ENCODE data around the gene GRIA1. TPM values are rescaled to one million over a fixed set of nuclear protein-coding genes. Genes with fewer than 3 reads are reported as not detected.

Gene GRIA1
- total RNA-seq, 2 donors from 2014 or later = 0.12 to 1.2 TPM

DNA sequence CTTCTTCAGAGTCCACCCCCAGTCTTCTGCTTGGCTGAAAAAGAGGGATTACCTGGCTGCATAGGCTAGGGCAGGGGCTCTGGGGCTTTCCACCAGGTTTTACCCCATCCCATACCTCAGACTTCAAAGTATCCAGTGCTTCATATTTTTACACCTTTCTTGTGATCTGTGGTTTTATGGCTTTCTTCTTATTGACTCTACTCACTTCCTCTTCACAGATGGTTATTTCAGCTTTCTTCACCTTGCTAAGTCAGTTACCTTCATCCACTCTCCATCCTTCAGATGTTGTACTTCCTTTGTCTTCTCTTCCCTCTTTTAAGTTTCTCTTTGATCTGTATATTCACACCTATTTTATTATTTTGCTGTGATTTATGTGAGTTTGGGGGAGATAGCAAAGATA is 104.3 kb downstream of the GRIA1 start:
- Histone ChIP-seq H3K27me3 (no peaks in the 10 kb centered on the region), H3K4me3 (no peak overlapping the region), H3K27ac (no peak overlapping the region), H3K36me3 (no peaks in the 10 kb centered on the region), H3K9me3 (no peaks in the 10 kb centered on the region), H3K4me1 (no peaks in the 10 kb centered on the region)
- no peak for DNase-seq (ENCODE audit: low spot score)
- TF ChIP-seq, protein P1, sequence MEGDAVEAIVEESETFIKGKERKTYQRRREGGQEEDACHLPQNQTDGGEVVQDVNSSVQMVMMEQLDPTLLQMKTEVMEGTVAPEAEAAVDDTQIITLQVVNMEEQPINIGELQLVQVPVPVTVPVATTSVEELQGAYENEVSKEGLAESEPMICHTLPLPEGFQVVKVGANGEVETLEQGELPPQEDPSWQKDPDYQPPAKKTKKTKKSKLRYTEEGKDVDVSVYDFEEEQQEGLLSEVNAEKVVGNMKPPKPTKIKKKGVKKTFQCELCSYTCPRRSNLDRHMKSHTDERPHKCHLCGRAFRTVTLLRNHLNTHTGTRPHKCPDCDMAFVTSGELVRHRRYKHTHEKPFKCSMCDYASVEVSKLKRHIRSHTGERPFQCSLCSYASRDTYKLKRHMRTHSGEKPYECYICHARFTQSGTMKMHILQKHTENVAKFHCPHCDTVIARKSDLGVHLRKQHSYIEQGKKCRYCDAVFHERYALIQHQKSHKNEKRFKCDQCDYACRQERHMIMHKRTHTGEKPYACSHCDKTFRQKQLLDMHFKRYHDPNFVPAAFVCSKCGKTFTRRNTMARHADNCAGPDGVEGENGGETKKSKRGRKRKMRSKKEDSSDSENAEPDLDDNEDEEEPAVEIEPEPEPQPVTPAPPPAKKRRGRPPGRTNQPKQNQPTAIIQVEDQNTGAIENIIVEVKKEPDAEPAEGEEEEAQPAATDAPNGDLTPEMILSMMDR (IDR thresholded peaks at IDR 0.05) = no peak

DNA sequence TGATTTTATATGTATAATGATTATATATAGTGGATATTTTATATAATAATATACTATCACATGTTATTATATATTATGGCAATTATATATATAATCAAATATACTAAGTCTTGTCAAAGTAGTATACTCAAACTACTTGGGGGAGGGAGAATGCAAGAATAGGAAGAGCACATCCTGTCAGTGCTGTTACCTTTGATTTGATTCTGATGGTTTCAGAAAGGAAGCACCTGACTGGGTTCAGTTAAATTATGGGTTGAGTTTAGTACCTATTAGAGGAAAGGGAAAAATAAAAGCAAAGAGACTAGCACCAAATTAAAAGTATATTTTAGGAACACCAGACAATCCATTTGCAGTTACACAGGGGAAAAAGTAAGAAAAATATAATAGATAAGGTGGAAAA is 107.6 kb downstream of the GRIA1 start:
- TF ChIP-seq, protein P1 (IDR thresholded peaks at IDR 0.05) = no peak
- Histone ChIP-seq H3K36me3 (no peaks in the 10 kb centered on the region), H3K9me3 (no peaks in the 10 kb centered on the region), H3K4me1 (no peaks in the 10 kb centered on the region), H3K27ac (no peak overlapping the region), H3K4me3 (no peak overlapping the region), H3K27me3 (no peaks in the 10 kb centered on the region)
- DNase-seq (ENCODE audit: low spot score) = no peak

DNA sequence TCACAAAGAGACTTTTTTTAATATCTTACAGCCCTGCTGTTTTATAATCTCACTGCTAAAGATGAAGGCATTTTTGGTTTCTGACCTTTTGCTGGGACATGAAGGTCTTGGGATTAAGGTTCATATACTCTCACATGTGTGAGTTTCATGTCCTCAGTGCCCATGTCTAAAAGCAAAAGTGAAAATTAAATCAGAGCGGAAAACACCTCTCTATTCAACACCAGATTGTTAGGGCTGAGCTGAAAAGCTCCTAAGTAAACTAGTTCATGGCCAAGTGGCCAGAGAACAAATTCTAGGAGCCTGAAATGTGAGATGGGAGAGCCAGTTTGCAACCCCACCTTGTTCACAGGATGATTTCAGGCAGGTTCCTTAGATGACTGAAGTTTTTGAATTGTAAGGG is 110.9 kb downstream of the GRIA1 start:
- Histone ChIP-seq H3K27ac (no peak overlapping the region), H3K36me3 (no peaks in the 10 kb centered on the region), H3K27me3 (no peaks in the 10 kb centered on the region), H3K9me3 (no peaks in the 10 kb centered on the region), H3K4me1 (no peaks in the 10 kb centered on the region), H3K4me3 (no peak overlapping the region)
- DNase-seq (ENCODE audit: low spot score) = no peak
- TF ChIP-seq, protein P1 (IDR thresholded peaks at IDR 0.05) = no peak

DNA sequence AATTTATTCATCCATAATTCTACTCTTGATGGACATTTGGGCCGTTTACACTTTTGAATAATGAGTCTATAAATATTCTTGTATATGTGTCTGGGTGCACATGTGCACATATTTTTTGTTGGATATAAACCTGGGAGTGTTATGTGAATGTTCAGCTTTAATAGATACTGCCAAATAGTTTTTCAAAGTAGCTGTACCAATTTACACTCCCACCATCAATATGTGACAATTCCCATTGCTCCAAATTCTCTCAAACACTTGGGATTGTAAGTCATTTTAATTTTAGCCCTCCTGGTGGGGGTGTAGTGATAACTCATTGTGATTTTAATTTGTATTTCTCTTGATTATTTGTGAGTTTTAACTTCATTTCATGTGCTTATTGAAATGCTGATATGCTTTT is 114.9 kb downstream of the GRIA1 start:
- no peaks in the 10 kb centered on the region for H3K4me1 ChIP-seq
- no peaks in the 10 kb centered on the region for H3K36me3 ChIP-seq
- TF ChIP-seq, protein P1 (IDR thresholded peaks at IDR 0.05) = no peak
- no peaks in the 10 kb centered on the region for H3K9me3 ChIP-seq
- no peaks in the 10 kb centered on the region for H3K27me3 ChIP-seq
- no peak overlapping the region for H3K27ac ChIP-seq
- no peak for DNase-seq (ENCODE audit: low spot score)
- H3K4me3 ChIP-seq = no peak overlapping the region

DNA sequence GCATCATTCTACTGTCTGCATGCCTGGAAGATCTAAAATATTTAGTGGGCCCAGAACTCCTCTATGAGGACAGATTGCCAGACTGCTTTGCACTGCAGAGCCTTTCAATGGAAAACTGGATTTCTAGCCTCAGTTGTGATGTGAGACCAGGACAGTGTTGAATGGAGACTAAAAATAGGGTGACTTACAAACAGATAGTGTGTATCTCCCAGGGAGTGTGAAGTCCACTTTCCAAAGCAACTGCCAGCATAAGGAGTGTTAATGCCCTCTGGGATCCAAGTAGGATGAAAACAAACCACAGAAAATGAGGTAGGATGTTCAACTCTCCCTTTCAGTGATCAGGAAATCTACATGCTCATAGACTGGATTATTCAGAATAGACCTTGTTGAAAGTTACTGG is 119.5 kb downstream of the GRIA1 start:
- Histone ChIP-seq H3K9me3 (no peaks in the 10 kb centered on the region), H3K4me3 (no peak overlapping the region), H3K4me1 (no peaks in the 10 kb centered on the region), H3K36me3 (no peaks in the 10 kb centered on the region), H3K27ac (no peak overlapping the region), H3K27me3 (no peaks in the 10 kb centered on the region)
- TF ChIP-seq, protein P1 (IDR thresholded peaks at IDR 0.05) = no peak
- no peak for DNase-seq (ENCODE audit: low spot score)

DNA sequence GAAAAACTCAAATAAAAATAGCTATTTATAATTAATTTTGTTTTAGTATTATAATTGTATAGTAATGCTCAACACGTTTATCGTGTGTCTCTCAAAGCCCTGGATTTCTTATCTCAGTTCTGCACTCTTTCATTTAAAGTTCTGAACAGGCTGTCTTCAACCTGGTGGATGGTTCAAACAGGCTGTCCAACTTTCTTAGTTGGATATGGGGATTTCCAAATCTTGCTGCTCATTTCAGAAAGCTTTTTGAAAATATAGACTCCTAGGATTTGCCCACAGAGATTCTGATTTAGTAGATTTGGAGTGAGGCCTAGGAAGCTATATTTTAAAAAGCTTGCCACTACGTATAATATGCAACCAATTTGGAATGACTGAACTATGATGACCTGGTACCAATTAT is 120.3 kb downstream of the GRIA1 start:
- no peak for DNase-seq (ENCODE audit: low spot score)
- Histone ChIP-seq H3K36me3 (no peaks in the 10 kb centered on the region), H3K9me3 (no peaks in the 10 kb centered on the region), H3K4me3 (no peak overlapping the region), H3K27ac (no peak overlapping the region), H3K4me1 (no peaks in the 10 kb centered on the region), H3K27me3 (no peaks in the 10 kb centered on the region)
- TF ChIP-seq, protein P1 (IDR thresholded peaks at IDR 0.05) = no peak
